ENCODE measurements around the gene PVALB. TPM values are rescaled to one million over a fixed set of nuclear protein-coding genes. Genes with fewer than 3 reads are reported as not detected.

Gene PVALB
- total RNA-seq, 3 donors from 2014 or later (not counting 1 experiment from before 2014, with no cell fraction given): 0.99 TPM; not detected in 2

- Histone ChIP-seq H3K27ac (ENCODE audit: low read length) (no peak overlapping the region), H3K27me3 (ENCODE audit: control insufficient read depth, insufficient read depth, low read length) (peaks cover 2% of the 10 kb centered on the region), H3K36me3 (ENCODE audit: control insufficient read depth, insufficient read depth, low read length) (no peaks in the 10 kb centered on the region), H3K4me1 (ENCODE audit: control insufficient read depth, insufficient read depth, low read length) (no peaks in the 10 kb centered on the region), H3K4me3 (ENCODE audit: low read length) (no peak overlapping the region), H3K9me3 (ENCODE audit: control insufficient read depth, insufficient read depth, low read length) (peaks cover 2% of the 10 kb centered on the region)
- Mint-ChIP-seq H3K4me1 (no peaks in the 10 kb centered on the region), H3K9me3 (no peaks in the 10 kb centered on the region), H3K27ac (no peak overlapping the region), H3K4me3 (no peak overlapping the region), H3K27me3 (ENCODE audit: low read depth in 2 of 2) (peaks cover 0 to 17% of the 10 kb centered on the region in 2 donors), H3K36me3 (no peaks in the 10 kb centered on the region)
- ATAC-seq (no peak), DNase-seq (no peak)
- WGBS (ENCODE audit: insufficient coverage): 92% methylated on average over 3 of the region's 3 CpGs
- no peak for TF ChIP-seq CTCF (IDR thresholded peaks at IDR 0.05)
- intact Hi-C loops (cut with micrococcal nuclease): no loop called here
These were observed 14.9 kb upstream of the PVALB start for GRCh38 chr22:36831717-36832116.

GRCh38 chr22:36831206-36831605, 14.4 kb upstream of the PVALB start:
- Histone ChIP-seq H3K4me3 (ENCODE audit: low read length) (no peak overlapping the region), H3K27ac (ENCODE audit: low read length) (no peak overlapping the region), H3K4me1 (ENCODE audit: control insufficient read depth, insufficient read depth, low read length) (no peaks in the 10 kb centered on the region), H3K36me3 (ENCODE audit: control insufficient read depth, insufficient read depth, low read length) (no peaks in the 10 kb centered on the region), H3K9me3 (ENCODE audit: control insufficient read depth, insufficient read depth, low read length) (peaks cover 2% of the 10 kb centered on the region), H3K27me3 (ENCODE audit: control insufficient read depth, insufficient read depth, low read length) (peaks cover 2% of the 10 kb centered on the region)
- intact Hi-C loops (cut with micrococcal nuclease): no loop called here
- Mint-ChIP-seq H3K4me1 (no peaks in the 10 kb centered on the region), H3K36me3 (no peaks in the 10 kb centered on the region), H3K4me3 (no peak overlapping the region), H3K27me3 (ENCODE audit: low read depth in 2 of 2) (peaks cover 0 to 19% of the 10 kb centered on the region in 2 donors), H3K27ac (no peak overlapping the region), H3K9me3 (no peaks in the 10 kb centered on the region)
- ATAC-seq (no peak), DNase-seq (no peak)
- TF ChIP-seq CTCF (IDR thresholded peaks at IDR 0.05): no peak

GRCh38 chr22:36830601-36831000, 13.8 kb upstream of the PVALB start:
- peaks cover 0 to 19% of the 10 kb centered on the region in 2 donors for H3K27me3 Mint-ChIP-seq (ENCODE audit: low read depth in 2 of 2)
- no CpG with 5 or more reads among the region's 2 CpGs for WGBS (ENCODE audit: insufficient coverage)
- H3K36me3 ChIP-seq (ENCODE audit: control insufficient read depth, insufficient read depth, low read length): no peaks in the 10 kb centered on the region
- no peak for TF ChIP-seq CTCF (IDR thresholded peaks at IDR 0.05)
- no peak overlapping the region for H3K4me3 ChIP-seq (ENCODE audit: low read length)
- H3K9me3 Mint-ChIP-seq: no peaks in the 10 kb centered on the region
- H3K9me3 ChIP-seq (ENCODE audit: control insufficient read depth, insufficient read depth, low read length): peaks cover 2% of the 10 kb centered on the region
- H3K36me3 Mint-ChIP-seq: no peaks in the 10 kb centered on the region
- peaks cover 2% of the 10 kb centered on the region for H3K27me3 ChIP-seq (ENCODE audit: control insufficient read depth, insufficient read depth, low read length)
- intact Hi-C loops (cut with micrococcal nuclease): no loop called here
- H3K27ac Mint-ChIP-seq: no peak overlapping the region
- H3K4me1 Mint-ChIP-seq: no peaks in the 10 kb centered on the region
- peak in 1 of 2 donors; percentile 42 for DNase-seq
- no peak for ATAC-seq
- no peak overlapping the region for H3K4me3 Mint-ChIP-seq
- no peak overlapping the region for H3K27ac ChIP-seq (ENCODE audit: low read length)
- no peaks in the 10 kb centered on the region for H3K4me1 ChIP-seq (ENCODE audit: control insufficient read depth, insufficient read depth, low read length)

- Mint-ChIP-seq H3K36me3 (no peaks in the 10 kb centered on the region), H3K27me3 (ENCODE audit: low read depth in 2 of 2) (peaks cover 0 to 25% of the 10 kb centered on the region in 2 donors), H3K9me3 (no peaks in the 10 kb centered on the region), H3K4me3 (no peak overlapping the region), H3K27ac (no peak overlapping the region), H3K4me1 (no peaks in the 10 kb centered on the region)
- DNase-seq (no peak), ATAC-seq (no peak)
- Histone ChIP-seq H3K36me3 (ENCODE audit: control insufficient read depth, insufficient read depth, low read length) (no peaks in the 10 kb centered on the region), H3K4me3 (ENCODE audit: low read length) (no peak overlapping the region), H3K4me1 (ENCODE audit: control insufficient read depth, insufficient read depth, low read length) (no peaks in the 10 kb centered on the region), H3K27me3 (ENCODE audit: control insufficient read depth, insufficient read depth, low read length) (no peaks in the 10 kb centered on the region), H3K27ac (ENCODE audit: low read length) (no peak overlapping the region), H3K9me3 (ENCODE audit: control insufficient read depth, insufficient read depth, low read length) (peaks cover 2% of the 10 kb centered on the region)
- no peak for TF ChIP-seq CTCF (IDR thresholded peaks at IDR 0.05)
- intact Hi-C loops (cut with micrococcal nuclease): no loop called here
- whole genome bisulfite sequencing (ENCODE audit: insufficient coverage): 87% methylated on average over 3 of the region's 5 CpGs
These were observed 12.7 kb upstream of the PVALB start for GRCh38 chr22:36829370-36830002.
